Measurements from ENCODE around the gene ANKRD37.

The ANKRD37 gene

DNA sequence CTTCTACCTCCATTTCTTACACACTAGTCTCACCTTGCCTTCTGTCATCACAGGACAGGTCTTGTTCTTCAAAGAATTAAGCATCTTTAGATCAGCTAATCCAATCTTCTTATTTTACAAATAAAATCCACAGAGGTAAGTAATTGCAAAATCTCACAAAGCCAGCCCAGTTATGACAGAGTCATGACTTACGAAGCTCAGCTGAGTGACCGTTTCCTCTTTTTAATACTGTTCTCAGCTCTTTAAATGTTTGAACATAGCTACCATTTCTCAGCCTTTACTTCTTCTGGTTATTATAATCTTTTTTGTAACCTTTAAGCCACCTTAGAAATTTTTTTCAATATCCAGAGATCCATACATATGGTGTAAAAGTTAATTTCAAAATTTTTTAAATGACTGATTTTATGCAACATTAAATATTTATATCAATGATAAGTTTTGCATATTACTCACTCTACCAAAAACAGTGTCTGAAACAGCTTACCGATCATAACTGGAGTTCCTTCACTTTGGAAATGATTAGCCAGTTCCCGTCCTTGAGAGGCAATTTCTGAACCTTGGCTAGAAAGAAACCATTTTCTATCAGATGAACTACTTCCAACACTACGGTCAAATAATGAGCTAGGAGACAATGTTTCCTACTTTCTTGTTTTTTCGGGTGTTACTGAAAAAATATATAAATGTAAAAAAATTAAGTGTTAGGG is 8.8 kb downstream of the ANKRD37 start:
- H3K79me1 ChIP-seq (replicated peaks; ENCODE audit: low read length, poor library complexity, severe bottlenecking): no peaks in the 10 kb centered on the region
- no peaks in the 10 kb centered on the region for H3K27me3 ChIP-seq (ENCODE audit: control insufficient read depth in 1 of 2, insufficient read depth in 1 of 2, low read length in 2 of 2)
- H3K4me3 ChIP-seq (ENCODE audit: insufficient read depth in 1 of 2, low read depth in 1 of 2, low read length in 2 of 2): no peak overlapping the region
- no peak overlapping the region for H2BK120ac ChIP-seq (ENCODE audit: low read depth, low read length)
- H3K18ac ChIP-seq (ENCODE audit: low read depth in 1 of 2, low read length in 2 of 2): no peak overlapping the region
- H3K27ac ChIP-seq (ENCODE audit: low read length, poor library complexity, severe bottlenecking): no peak overlapping the region
- H3K4me1 ChIP-seq (ENCODE audit: control insufficient read depth, insufficient read depth, low read depth, low read length): no peaks in the 10 kb centered on the region
- H2AK5ac ChIP-seq (ENCODE audit: low read length, severe bottlenecking): no peak overlapping the region
- DNase-seq: no peak
- H2BK12ac ChIP-seq (ENCODE audit: low read length in 2 of 2): no peak overlapping the region
- no peak overlapping the region for H3K4ac ChIP-seq (ENCODE audit: low read depth in 1 of 2, low read length in 2 of 2)
- H2BK5ac ChIP-seq (ENCODE audit: low read depth, low read length, poor library complexity, severe bottlenecking): no peak overlapping the region
- H3K14ac ChIP-seq (ENCODE audit: low read length in 2 of 2): no peak overlapping the region
- no peak overlapping the region for H2BK15ac ChIP-seq (ENCODE audit: low read depth, poor library complexity, severe bottlenecking)
- H2AFZ ChIP-seq (ENCODE audit: low read depth, low read length): no peak overlapping the region
- H4K8ac ChIP-seq (ENCODE audit: low read length): no peak overlapping the region
- H3K36me3 ChIP-seq (ENCODE audit: control insufficient read depth in 1 of 2, insufficient read depth in 2 of 2, low read depth in 1 of 2, low read length in 2 of 2): peaks cover 14 to 83% of the 10 kb centered on the region in 2 experiments
- no peak overlapping the region for H3K9ac ChIP-seq (ENCODE audit: low read length)
- no peak overlapping the region for H3K23ac ChIP-seq (ENCODE audit: low read length in 2 of 2)
- no peak overlapping the region for H4K91ac ChIP-seq (ENCODE audit: low read length)
- no peak overlapping the region for H3K4me2 ChIP-seq (ENCODE audit: low read length, poor library complexity, severe bottlenecking)
- peaks cover 3% of the 10 kb centered on the region for H3K9me3 ChIP-seq (ENCODE audit: control insufficient read depth, low read length)
- 100% methylated on average over 4 of the region's 6 CpGs for WGBS

DNA sequence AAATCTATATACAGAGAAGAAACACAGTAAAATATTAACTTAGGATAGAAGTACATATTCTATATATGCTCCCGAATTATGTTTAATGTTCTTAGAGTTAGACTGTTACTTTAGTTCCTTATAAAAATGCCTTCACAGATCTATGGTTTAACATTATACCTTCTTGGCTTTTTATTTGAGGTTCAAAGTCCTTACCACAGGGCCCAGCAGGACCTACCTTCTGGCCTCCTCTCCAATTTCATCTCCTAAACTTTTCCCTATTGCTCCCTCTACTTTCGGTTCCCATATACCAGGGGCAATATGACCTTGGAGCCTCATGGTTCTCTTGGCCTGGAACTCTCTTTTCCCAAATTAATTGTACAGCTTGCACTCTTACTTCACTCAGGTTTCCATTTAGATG is 11.8 kb downstream of the ANKRD37 start:
- H3K4ac ChIP-seq (ENCODE audit: low read depth in 1 of 2, low read length in 2 of 2): no peak overlapping the region
- no peak overlapping the region for H2BK12ac ChIP-seq (ENCODE audit: low read length in 2 of 2)
- H3K4me3 ChIP-seq (ENCODE audit: insufficient read depth in 1 of 2, low read depth in 1 of 2, low read length in 2 of 2): no peak overlapping the region
- no peak overlapping the region for H3K27ac ChIP-seq (ENCODE audit: low read length, poor library complexity, severe bottlenecking)
- H2BK15ac ChIP-seq (ENCODE audit: low read depth, poor library complexity, severe bottlenecking): no peak overlapping the region
- peaks cover 11 to 75% of the 10 kb centered on the region in 2 experiments for H3K36me3 ChIP-seq (ENCODE audit: control insufficient read depth in 1 of 2, insufficient read depth in 2 of 2, low read depth in 1 of 2, low read length in 2 of 2)
- 96% methylated on average over 1 of the region's 2 CpGs for WGBS
- H3K4me2 ChIP-seq (ENCODE audit: low read length, poor library complexity, severe bottlenecking): no peak overlapping the region
- H4K91ac ChIP-seq (ENCODE audit: low read length): no peak overlapping the region
- no peaks in the 10 kb centered on the region for H3K79me1 ChIP-seq (replicated peaks; ENCODE audit: low read length, poor library complexity, severe bottlenecking)
- no peak overlapping the region for H2BK5ac ChIP-seq (ENCODE audit: low read depth, low read length, poor library complexity, severe bottlenecking)
- no peak overlapping the region for H3K14ac ChIP-seq (ENCODE audit: low read length in 2 of 2)
- peaks cover 3% of the 10 kb centered on the region for H3K9me3 ChIP-seq (ENCODE audit: control insufficient read depth, low read length)
- no peaks in the 10 kb centered on the region for H3K27me3 ChIP-seq (ENCODE audit: control insufficient read depth in 1 of 2, insufficient read depth in 1 of 2, low read length in 2 of 2)
- H2BK120ac ChIP-seq (ENCODE audit: low read depth, low read length): no peak overlapping the region
- H3K9ac ChIP-seq (ENCODE audit: low read length): no peak overlapping the region
- no peak for DNase-seq
- no peaks in the 10 kb centered on the region for H3K4me1 ChIP-seq (ENCODE audit: control insufficient read depth, insufficient read depth, low read depth, low read length)
- H3K23ac ChIP-seq (ENCODE audit: low read length in 2 of 2): no peak overlapping the region
- no peak overlapping the region for H4K8ac ChIP-seq (ENCODE audit: low read length)
- H2AK5ac ChIP-seq (ENCODE audit: low read length, severe bottlenecking): no peak overlapping the region
- no peak overlapping the region for H3K18ac ChIP-seq (ENCODE audit: low read depth in 1 of 2, low read length in 2 of 2)
- no peak overlapping the region for H2AFZ ChIP-seq (ENCODE audit: low read depth, low read length)

DNA sequence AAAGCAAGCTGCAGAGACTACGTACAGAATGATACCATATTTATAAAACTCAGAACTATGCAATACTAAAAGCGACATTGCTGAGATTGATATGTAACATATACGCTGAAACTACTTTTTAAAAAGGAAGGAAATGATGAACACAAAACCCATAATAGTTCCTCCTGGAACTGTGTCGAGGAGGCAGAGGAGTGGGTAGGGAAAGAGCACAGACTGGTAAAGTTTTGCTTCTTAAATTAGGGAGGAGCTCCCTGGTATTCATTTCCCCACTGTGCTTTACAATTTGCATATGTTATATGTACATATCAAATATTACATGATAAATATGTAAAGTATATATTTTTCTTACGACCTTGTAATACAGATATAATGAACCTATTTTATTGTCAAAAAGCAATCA is 15.2 kb downstream of the ANKRD37 start:
- Histone ChIP-seq H3K4me2 (ENCODE audit: low read length, poor library complexity, severe bottlenecking) (no peak overlapping the region), H2BK5ac (ENCODE audit: low read depth, low read length, poor library complexity, severe bottlenecking) (no peak overlapping the region), H4K91ac (ENCODE audit: low read length) (no peak overlapping the region), H3K14ac (ENCODE audit: low read length in 2 of 2) (no peak overlapping the region), H3K9ac (ENCODE audit: low read length) (no peak overlapping the region), H2AK5ac (ENCODE audit: low read length, severe bottlenecking) (no peak overlapping the region), H2BK12ac (ENCODE audit: low read length in 2 of 2) (no peak overlapping the region), H3K18ac (ENCODE audit: low read depth in 1 of 2, low read length in 2 of 2) (no peak overlapping the region), H2BK15ac (ENCODE audit: low read depth, poor library complexity, severe bottlenecking) (no peak overlapping the region), H3K23ac (ENCODE audit: low read length in 2 of 2) (no peak overlapping the region), H2BK120ac (ENCODE audit: low read depth, low read length) (no peak overlapping the region), H3K4ac (ENCODE audit: low read depth in 1 of 2, low read length in 2 of 2) (no peak overlapping the region), H4K8ac (ENCODE audit: low read length) (no peak overlapping the region), H3K36me3 (ENCODE audit: control insufficient read depth in 1 of 2, insufficient read depth in 2 of 2, low read depth in 1 of 2, low read length in 2 of 2) (peaks cover 3 to 77% of the 10 kb centered on the region in 2 experiments), H3K4me3 (ENCODE audit: insufficient read depth in 1 of 2, low read depth in 1 of 2, low read length in 2 of 2) (no peak overlapping the region), H3K9me3 (ENCODE audit: control insufficient read depth, low read length) (peaks cover 3% of the 10 kb centered on the region), H3K27me3 (ENCODE audit: control insufficient read depth in 1 of 2, insufficient read depth in 1 of 2, low read length in 2 of 2) (no peaks in the 10 kb centered on the region), H3K4me1 (ENCODE audit: control insufficient read depth, insufficient read depth, low read depth, low read length) (no peaks in the 10 kb centered on the region), H2AFZ (ENCODE audit: low read depth, low read length) (no peak overlapping the region), H3K27ac (ENCODE audit: low read length, poor library complexity, severe bottlenecking) (no peak overlapping the region), H3K79me1 (replicated peaks; ENCODE audit: low read length, poor library complexity, severe bottlenecking) (peaks cover 3% of the 10 kb centered on the region)
- WGBS: 100% methylated on average over 1 of the region's 5 CpGs
- no peak for DNase-seq

DNA sequence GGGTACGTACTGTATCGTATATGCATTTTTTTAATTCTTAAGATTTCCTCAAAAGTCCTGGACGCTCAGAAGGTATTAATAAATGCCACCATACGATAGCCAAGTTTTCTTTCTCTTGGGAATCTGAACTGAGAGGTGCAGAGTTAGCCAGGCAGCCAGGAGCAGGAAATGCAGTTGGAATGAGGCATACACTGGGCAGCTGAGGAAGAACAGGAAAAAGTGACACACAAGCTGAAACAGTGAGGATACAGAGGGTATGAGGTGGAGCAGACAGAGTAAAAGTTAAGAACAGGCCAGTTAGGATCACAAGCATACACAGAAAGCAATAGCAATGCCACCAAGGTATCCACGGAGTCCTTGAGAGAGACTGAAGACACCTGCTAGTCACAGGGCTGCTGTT is 15.8 kb downstream of the ANKRD37 start:
- no peak overlapping the region for H2BK15ac ChIP-seq (ENCODE audit: low read depth, poor library complexity, severe bottlenecking)
- H3K27ac ChIP-seq (ENCODE audit: low read length, poor library complexity, severe bottlenecking): no peak overlapping the region
- H2AK5ac ChIP-seq (ENCODE audit: low read length, severe bottlenecking): no peak overlapping the region
- no peak overlapping the region for H2BK12ac ChIP-seq (ENCODE audit: low read length in 2 of 2)
- H3K27me3 ChIP-seq (ENCODE audit: control insufficient read depth in 1 of 2, insufficient read depth in 1 of 2, low read length in 2 of 2): no peaks in the 10 kb centered on the region
- no peak overlapping the region for H2BK5ac ChIP-seq (ENCODE audit: low read depth, low read length, poor library complexity, severe bottlenecking)
- no peak overlapping the region for H4K91ac ChIP-seq (ENCODE audit: low read length)
- peaks cover 4 to 82% of the 10 kb centered on the region in 2 experiments for H3K36me3 ChIP-seq (ENCODE audit: control insufficient read depth in 1 of 2, insufficient read depth in 2 of 2, low read depth in 1 of 2, low read length in 2 of 2)
- no peak overlapping the region for H4K8ac ChIP-seq (ENCODE audit: low read length)
- WGBS: 98% methylated on average over 5 of the region's 5 CpGs
- no peak overlapping the region for H3K14ac ChIP-seq (ENCODE audit: low read length in 2 of 2)
- H3K4me1 ChIP-seq (ENCODE audit: control insufficient read depth, insufficient read depth, low read depth, low read length): no peaks in the 10 kb centered on the region
- peaks cover 3% of the 10 kb centered on the region for H3K9me3 ChIP-seq (ENCODE audit: control insufficient read depth, low read length)
- H3K9ac ChIP-seq (ENCODE audit: low read length): no peak overlapping the region
- no peak overlapping the region for H2AFZ ChIP-seq (ENCODE audit: low read depth, low read length)
- H3K4me2 ChIP-seq (ENCODE audit: low read length, poor library complexity, severe bottlenecking): no peak overlapping the region
- no peak overlapping the region for H3K4ac ChIP-seq (ENCODE audit: low read depth in 1 of 2, low read length in 2 of 2)
- no peak overlapping the region for H3K23ac ChIP-seq (ENCODE audit: low read length in 2 of 2)
- H3K79me1 ChIP-seq (replicated peaks; ENCODE audit: low read length, poor library complexity, severe bottlenecking): peaks cover 3% of the 10 kb centered on the region
- H3K18ac ChIP-seq (ENCODE audit: low read depth in 1 of 2, low read length in 2 of 2): no peak overlapping the region
- H3K4me3 ChIP-seq (ENCODE audit: insufficient read depth in 1 of 2, low read depth in 1 of 2, low read length in 2 of 2): no peak overlapping the region
- no peak for DNase-seq
- H2BK120ac ChIP-seq (ENCODE audit: low read depth, low read length): no peak overlapping the region

All from mesenchymal stem cell (in vitro differentiated cells and primary cell).